GM10266 (cell line): ENCODE results near the gene HSPA12A.

ENCODE experiments used
- DNase-seq: peaks from one replicate; pipeline ENCODE4 v3.0.0; 2012; ENCODE audit errors: extremely low spot score
- CTCF ChIP-seq: IDR thresholded peaks from 2 replicates; pipeline ENCODE4 v1.5.1; 2012; ENCODE audit warnings: mild to moderate bottlenecking, low read depth; ENCODE audit not compliant: control insufficient read depth, insufficient read depth; ENCODE audit errors: missing control alignments

Gene HSPA12A

GRCh38 chr10:116730464-116731260, 11.7 kb downstream of the HSPA12A start:
- DNase-seq, result no peak
- no peak for TF ChIP-seq CTCF

- no peak for TF ChIP-seq CTCF
- no peak for DNase-seq
Measured at GRCh38 chr10:116729243-116729642, 13.1 kb downstream of the HSPA12A start.

GRCh38 chr10:116728526-116729096, 13.8 kb downstream of the HSPA12A start:
- TF ChIP-seq CTCF, result no peak
- DNase-seq, result no peak

- TF ChIP-seq CTCF, result no peak
- DNase-seq, result no peak
Measured at GRCh38 chr10:116723428-116724281, 18.7 kb downstream of the HSPA12A start.

GRCh38 chr10:116722736-116723427, 19.5 kb downstream of the HSPA12A start:
- no peak for TF ChIP-seq CTCF
- DNase-seq, result no peak

GRCh38 chr10:116721547-116722392, 20.6 kb downstream of the HSPA12A start:
- no peak for DNase-seq
- TF ChIP-seq CTCF, result no peak
